Fibroblast of the aortic adventitia (primary cell): Measurements from ENCODE around the gene KCNT2. TPM values are rescaled to one million over a fixed set of nuclear protein-coding genes. Genes with fewer than 3 reads are reported as not detected.

Source experiments
- DNase-seq: peaks from one replicate; pipeline ENCODE4 v3.0.0-alpha.2; 2010; ENCODE audit warnings: low read depth
- H3K4me3 ChIP-seq: 2 replicates; pipeline ENCODE4 v1.5.1; 2011; ENCODE audit warnings: low read depth, mild to moderate bottlenecking, control low read depth, low read length, moderate library complexity
- CTCF ChIP-seq: IDR thresholded peaks from 2 replicates; pipeline ENCODE4 v1.5.1; 2011; ENCODE audit warnings: mild to moderate bottlenecking, low read length, control low read depth, inconsistent platforms; ENCODE audit not compliant: insufficient read depth
- total RNA-seq: library from RNA; depleted of rRNA; stranded (reverse); fragments of >200 nt; gene quantifications from 2 replicates; pipeline ENCODE4 v1.2.3, GENCODE V29; 2012; ENCODE audit warnings: low replicate concordance

Gene KCNT2
- total RNA-seq, 1 donor: 8.0 TPM

- peak; percentile 66 for DNase-seq
- no peak overlapping the region for H3K4me3 ChIP-seq
- peak; percentile 77 for TF ChIP-seq CTCF
These were observed 290.4 kb downstream of the KCNT2 start for GRCh38 chr1:196317535-196318522.

GRCh38 chr1:196312739-196313138 is 295.5 kb downstream of the KCNT2 start:
- DNase-seq: no peak
- H3K4me3 ChIP-seq: no peak overlapping the region
- no peak for TF ChIP-seq CTCF

GRCh38 chr1:196309386-196309785 is 298.9 kb downstream of the KCNT2 start:
- peak; percentile 34 for TF ChIP-seq CTCF
- DNase-seq: peak; percentile 74
- no peak overlapping the region for H3K4me3 ChIP-seq

GRCh38 chr1:196308176-196308575 is 300.1 kb downstream of the KCNT2 start:
- no peak for TF ChIP-seq CTCF
- H3K4me3 ChIP-seq: no peak overlapping the region
- no peak for DNase-seq

GRCh38 chr1:196306421-196306820 is 301.8 kb downstream of the KCNT2 start:
- DNase-seq: no peak
- H3K4me3 ChIP-seq: no peak overlapping the region
- no peak for TF ChIP-seq CTCF

GRCh38 chr1:196305216-196305615 is 303.0 kb downstream of the KCNT2 start:
- H3K4me3 ChIP-seq: no peak overlapping the region
- no peak for DNase-seq
- TF ChIP-seq CTCF: no peak

GRCh38 chr1:196302981-196303380 is 305.3 kb downstream of the KCNT2 start:
- no peak for DNase-seq
- no peak for TF ChIP-seq CTCF
- no peak overlapping the region for H3K4me3 ChIP-seq
